C4-2B (cell line): ENCODE results near the gene ZBTB7A.

ENCODE experiments used
- ZFX ChIP-seq: fragments of 450-650 bp; IDR thresholded peaks from 2 replicates; pipeline ENCODE4 v1.6.1; 2017
- TF ChIP-seq, protein P1 (sequence below): fragments of 450-650 bp; conservative IDR thresholded peaks from 2 replicates; pipeline ENCODE4 v1.5.1; 2017; ENCODE audit warnings: mild to moderate bottlenecking

DNA sequence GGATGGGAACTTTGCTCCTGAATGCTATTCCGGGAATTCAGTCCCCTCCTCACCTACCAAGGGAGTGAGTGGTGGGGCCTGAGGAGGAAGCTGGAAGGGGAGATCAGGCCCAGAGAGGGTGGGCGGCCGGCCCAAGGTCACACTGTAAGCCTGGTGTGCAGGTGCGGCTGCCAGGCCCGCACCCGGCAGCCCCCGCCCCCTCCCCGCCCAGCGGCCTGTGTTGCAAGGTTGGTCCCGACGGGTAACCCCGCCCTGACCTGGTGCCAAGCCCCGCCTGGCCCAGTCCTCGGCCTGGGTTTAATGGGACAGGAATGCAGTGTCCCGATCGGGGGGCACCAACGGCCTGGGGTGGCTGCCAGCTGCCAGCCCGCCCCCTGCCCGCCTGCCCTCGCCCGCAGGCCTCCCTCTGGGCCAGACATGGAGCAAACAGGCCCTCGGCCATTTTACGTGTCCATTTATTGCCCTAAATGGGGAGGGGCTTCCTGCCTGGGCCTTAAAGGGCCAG lies 5.5 kb downstream of the ZBTB7A start:
- TF ChIP-seq, protein P1, sequence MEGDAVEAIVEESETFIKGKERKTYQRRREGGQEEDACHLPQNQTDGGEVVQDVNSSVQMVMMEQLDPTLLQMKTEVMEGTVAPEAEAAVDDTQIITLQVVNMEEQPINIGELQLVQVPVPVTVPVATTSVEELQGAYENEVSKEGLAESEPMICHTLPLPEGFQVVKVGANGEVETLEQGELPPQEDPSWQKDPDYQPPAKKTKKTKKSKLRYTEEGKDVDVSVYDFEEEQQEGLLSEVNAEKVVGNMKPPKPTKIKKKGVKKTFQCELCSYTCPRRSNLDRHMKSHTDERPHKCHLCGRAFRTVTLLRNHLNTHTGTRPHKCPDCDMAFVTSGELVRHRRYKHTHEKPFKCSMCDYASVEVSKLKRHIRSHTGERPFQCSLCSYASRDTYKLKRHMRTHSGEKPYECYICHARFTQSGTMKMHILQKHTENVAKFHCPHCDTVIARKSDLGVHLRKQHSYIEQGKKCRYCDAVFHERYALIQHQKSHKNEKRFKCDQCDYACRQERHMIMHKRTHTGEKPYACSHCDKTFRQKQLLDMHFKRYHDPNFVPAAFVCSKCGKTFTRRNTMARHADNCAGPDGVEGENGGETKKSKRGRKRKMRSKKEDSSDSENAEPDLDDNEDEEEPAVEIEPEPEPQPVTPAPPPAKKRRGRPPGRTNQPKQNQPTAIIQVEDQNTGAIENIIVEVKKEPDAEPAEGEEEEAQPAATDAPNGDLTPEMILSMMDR = no peak
- TF ChIP-seq ZFX = 0 out of 2 replicates have a peak, but pooled peaks have one; percentile 33
